DOHH2 (cell line): ENCODE results near the gene CYP1A2.

Experiments used
- H3F3A ChIP-seq: fragments of 200-600 bp; sonication (generic), shearing (Covaris generic); 2 replicates; pipeline ENCODE4 v1.6.0; 2016; ENCODE audit warnings: antibody characterized with exemption, mild to moderate bottlenecking; ENCODE audit not compliant: control insufficient read depth, insufficient read depth
- H3K27ac ChIP-seq: fragments of 200-600 bp; sonication (generic); 2 replicates; pipeline ENCODE4 v1.5.1; 2014; ENCODE audit warnings: low read depth, mild to moderate bottlenecking, low read length, moderate library complexity
- H3K27me3 ChIP-seq: fragments of 200-600 bp; sonication (generic); 2 replicates; pipeline ENCODE4 v1.6.1; 2014; ENCODE audit warnings: mild to moderate bottlenecking, low read length, mixed read lengths; ENCODE audit not compliant: control insufficient read depth
- H3K36me3 ChIP-seq: fragments of 200-600 bp; sonication (generic); 2 replicates; pipeline ENCODE4 v1.6.1; 2014; ENCODE audit warnings: mild to moderate bottlenecking, low read length, moderate library complexity, mixed read lengths; ENCODE audit not compliant: control insufficient read depth
- H3K4me1 ChIP-seq: fragments of 200-600 bp; sonication (generic); 2 replicates; pipeline ENCODE4 v1.6.1; 2014; ENCODE audit warnings: mild to moderate bottlenecking, low read length, mixed read lengths; ENCODE audit not compliant: control insufficient read depth
- H3K4me2 ChIP-seq: fragments of 200-600 bp; sonication (generic); 2 replicates; pipeline ENCODE4 v1.6.0; 2014; ENCODE audit warnings: mild to moderate bottlenecking, low read length, moderate library complexity
- H3K4me3 ChIP-seq: fragments of 200-600 bp; sonication (generic); 2 replicates; pipeline ENCODE4 v1.5.1; 2014; ENCODE audit warnings: mild to moderate bottlenecking, low read length, mixed read lengths
- H3K79me2 ChIP-seq: fragments of 200-600 bp; sonication (generic); 2 replicates; pipeline ENCODE4 v1.6.1; 2014; ENCODE audit warnings: mild to moderate bottlenecking, low read length, mixed read lengths; ENCODE audit not compliant: control insufficient read depth
- H3K9me2 ChIP-seq: fragments of 200-600 bp; sonication (generic); replicated peaks from 2 replicates; pipeline ENCODE4 v1.6.1; 2014; ENCODE audit warnings: mild to moderate bottlenecking, low read length, mixed read lengths; ENCODE audit not compliant: control insufficient read depth
- H3K9me3 ChIP-seq: fragments of 200-600 bp; sonication (generic); 2 replicates; pipeline ENCODE4 v1.6.1; 2014; ENCODE audit warnings: antibody characterized with exemption, low read length, mixed read lengths; ENCODE audit not compliant: control insufficient read depth, insufficient read depth
- H4K20me1 ChIP-seq: fragments of 200-600 bp; sonication (generic); 2 replicates; pipeline ENCODE4 v1.6.0; 2014; ENCODE audit warnings: low read depth, mild to moderate bottlenecking, antibody characterized with exemption, low read length, moderate library complexity; ENCODE audit not compliant: control insufficient read depth, insufficient read depth
- EZH2phosphoT487 ChIP-seq: fragments of 200-600 bp; sonication (generic); IDR thresholded peaks from 2 replicates; pipeline ENCODE4 v1.6.1; 2017; ENCODE audit warnings: borderline replicate concordance, mild to moderate bottlenecking, antibody characterized with exemption, low read length, moderate library complexity, mixed read lengths
- TF ChIP-seq, protein P1 (sequence below): fragments of 200-600 bp; sonication (generic); IDR thresholded peaks from one replicate; pipeline ENCODE4 v1.5.1; 2014; ENCODE audit warnings: antibody characterized with exemption, mild to moderate bottlenecking, low read depth, low read length; ENCODE audit not compliant: poor library complexity, severe bottlenecking

CYP1A2 gene

GRCh38 chr15:74722591-74722990 is 26.1 kb upstream of the CYP1A2 start:
- H3K79me2 ChIP-seq: no peaks in the 10 kb centered on the region
- peaks cover 40% of the 10 kb centered on the region for H3K27me3 ChIP-seq
- no peaks in the 10 kb centered on the region for H3K36me3 ChIP-seq
- peaks cover 9% of the 10 kb centered on the region; the same call in 1 of the 2 replicates for H3K4me1 ChIP-seq
- no peaks in the 10 kb centered on the region for H3F3A ChIP-seq
- H3K9me3 ChIP-seq: no peaks in the 10 kb centered on the region
- H3K4me3 ChIP-seq: no peak overlapping the region
- H3K27ac ChIP-seq: no peak overlapping the region
- no peaks in the 10 kb centered on the region for H4K20me1 ChIP-seq
- TF ChIP-seq, protein P1, sequence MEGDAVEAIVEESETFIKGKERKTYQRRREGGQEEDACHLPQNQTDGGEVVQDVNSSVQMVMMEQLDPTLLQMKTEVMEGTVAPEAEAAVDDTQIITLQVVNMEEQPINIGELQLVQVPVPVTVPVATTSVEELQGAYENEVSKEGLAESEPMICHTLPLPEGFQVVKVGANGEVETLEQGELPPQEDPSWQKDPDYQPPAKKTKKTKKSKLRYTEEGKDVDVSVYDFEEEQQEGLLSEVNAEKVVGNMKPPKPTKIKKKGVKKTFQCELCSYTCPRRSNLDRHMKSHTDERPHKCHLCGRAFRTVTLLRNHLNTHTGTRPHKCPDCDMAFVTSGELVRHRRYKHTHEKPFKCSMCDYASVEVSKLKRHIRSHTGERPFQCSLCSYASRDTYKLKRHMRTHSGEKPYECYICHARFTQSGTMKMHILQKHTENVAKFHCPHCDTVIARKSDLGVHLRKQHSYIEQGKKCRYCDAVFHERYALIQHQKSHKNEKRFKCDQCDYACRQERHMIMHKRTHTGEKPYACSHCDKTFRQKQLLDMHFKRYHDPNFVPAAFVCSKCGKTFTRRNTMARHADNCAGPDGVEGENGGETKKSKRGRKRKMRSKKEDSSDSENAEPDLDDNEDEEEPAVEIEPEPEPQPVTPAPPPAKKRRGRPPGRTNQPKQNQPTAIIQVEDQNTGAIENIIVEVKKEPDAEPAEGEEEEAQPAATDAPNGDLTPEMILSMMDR: no peak
- TF ChIP-seq EZH2phosphoT487: no peak
- H3K9me2 ChIP-seq: no peaks in the 10 kb centered on the region
- H3K4me2 ChIP-seq: no peak overlapping the region

DNA sequence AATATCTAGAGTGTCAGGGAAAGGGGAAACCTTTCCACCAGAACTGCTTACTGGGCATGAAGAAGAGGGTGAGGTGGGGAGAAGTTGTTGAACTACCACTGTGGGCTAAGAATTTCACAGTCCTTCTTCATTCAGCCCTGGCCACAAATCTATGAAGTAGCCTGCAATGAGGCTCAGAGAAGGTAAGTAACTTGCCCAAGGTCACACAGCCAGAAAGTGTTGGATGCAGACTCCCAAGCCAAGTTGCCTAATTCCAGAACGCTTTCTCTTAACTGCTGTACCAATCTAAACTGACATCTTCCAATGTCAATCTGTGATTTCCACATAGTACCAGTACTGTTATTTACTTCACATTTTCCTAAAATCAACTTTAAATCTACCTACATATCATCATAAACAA is 25.5 kb upstream of the CYP1A2 start:
- peaks cover 40% of the 10 kb centered on the region for H3K27me3 ChIP-seq
- no peaks in the 10 kb centered on the region for H3K36me3 ChIP-seq

DNA sequence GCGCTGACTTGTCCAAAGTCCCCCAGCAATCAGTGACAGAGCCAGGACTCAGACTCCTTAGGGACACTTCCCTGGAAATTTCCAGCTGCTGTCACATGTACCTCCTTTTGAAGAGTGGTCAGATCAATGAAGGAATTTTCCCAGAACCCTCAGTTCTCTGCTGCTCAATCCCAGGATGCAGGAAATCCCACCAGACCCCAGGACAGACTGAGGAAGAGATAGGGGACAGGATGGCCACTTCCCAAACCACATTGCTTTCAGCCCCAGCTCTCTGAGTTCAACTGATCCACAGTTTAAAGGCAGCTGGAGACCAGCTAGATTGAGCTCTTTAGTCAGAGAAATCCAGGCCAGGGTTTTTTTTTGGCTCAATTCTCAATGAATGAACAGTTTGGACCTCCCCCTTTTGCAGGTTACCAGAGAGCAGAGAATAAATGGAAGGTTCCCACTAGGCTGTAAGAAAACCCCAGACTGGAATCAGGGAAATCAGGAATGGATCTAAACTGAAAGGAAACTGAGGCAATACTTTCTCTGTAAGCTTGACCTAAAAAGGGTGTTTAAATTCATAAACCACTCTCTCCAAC is 24.8 kb upstream of the CYP1A2 start:
- Histone ChIP-seq H3K9me3 (no peaks in the 10 kb centered on the region), H3K4me2 (no peak overlapping the region), H4K20me1 (no peaks in the 10 kb centered on the region), H3K79me2 (no peaks in the 10 kb centered on the region), H3K4me1 (peaks cover 9% of the 10 kb centered on the region; the same call in 1 of the 2 replicates), H3F3A (no peaks in the 10 kb centered on the region), H3K27ac (no peak overlapping the region), H3K36me3 (no peaks in the 10 kb centered on the region), H3K27me3 (peaks cover 40% of the 10 kb centered on the region), H3K4me3 (no peak overlapping the region), H3K9me2 (no peaks in the 10 kb centered on the region)
- TF ChIP-seq, protein P1: no peak
- TF ChIP-seq EZH2phosphoT487: no peak

More for the DNA sequence above, 25.5 kb upstream of the CYP1A2 start:
- Histone ChIP-seq H3K79me2 (no peaks in the 10 kb centered on the region), H3K4me2 (no peak overlapping the region), H3K9me3 (no peaks in the 10 kb centered on the region), H3K4me3 (no peak overlapping the region), H3K4me1 (peaks cover 9% of the 10 kb centered on the region; the same call in 1 of the 2 replicates), H3K9me2 (no peaks in the 10 kb centered on the region), H3F3A (no peaks in the 10 kb centered on the region), H3K27ac (no peak overlapping the region), H4K20me1 (no peaks in the 10 kb centered on the region)
- TF ChIP-seq, protein P1: no peak
- no peak for TF ChIP-seq EZH2phosphoT487
